ENCODE results near the gene LCLAT1. TPM values are rescaled to one million over a fixed set of nuclear protein-coding genes. Genes with fewer than 3 reads are reported as not detected.

LCLAT1 gene
- total RNA-seq, 4 donors from 2014 or later = 25.3 to 55.4 (median 43.1) TPM

DNA sequence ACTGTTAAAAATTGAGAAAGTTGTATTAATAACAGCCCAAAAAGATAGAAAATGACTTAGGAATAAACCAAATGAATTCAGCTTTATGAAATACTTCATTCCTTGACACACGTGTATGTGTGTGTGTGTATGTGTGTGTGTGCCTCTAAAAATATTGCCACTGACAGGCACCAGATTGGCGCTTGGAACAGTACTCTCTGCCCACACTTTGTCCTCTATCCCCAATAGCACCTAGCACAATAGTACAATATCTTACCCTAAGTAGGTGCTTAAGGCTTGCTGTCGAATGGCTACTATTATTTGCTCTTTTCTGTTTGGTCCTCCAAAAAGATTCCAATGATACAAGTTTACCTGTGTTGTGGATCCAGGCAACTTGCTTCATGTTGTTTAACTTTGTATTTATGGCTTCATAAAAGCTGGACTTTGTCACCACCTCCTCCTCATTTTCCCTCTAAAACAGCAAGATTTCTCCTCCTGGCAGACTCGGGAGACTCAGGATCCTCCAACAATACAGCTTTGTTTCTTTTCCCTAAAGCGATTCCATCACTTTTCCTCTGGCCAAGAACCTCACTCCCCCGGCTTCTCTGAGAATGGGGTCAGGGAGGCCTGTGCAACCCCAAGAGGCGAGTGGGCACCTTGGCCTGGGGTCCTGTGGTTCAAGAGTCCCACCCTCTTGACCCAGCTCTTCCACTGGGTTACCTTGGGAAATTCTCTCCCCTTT lies 43.3 kb upstream of the LCLAT1 start:
- Histone ChIP-seq H3K27ac (peak overlapping the region in 3 of 4 donors; percentile 49 to 63 (median 56)), H3K36me3 (no peaks in the 10 kb centered on the region), H3K4me1 (peaks cover 15 to 81% (median 30%) of the 10 kb centered on the region in 3 donors), H3K27me3 (no peaks in the 10 kb centered on the region), H3K9me3 (no peaks in the 10 kb centered on the region), H3K4me3 (no peak overlapping the region)
- no peak for ATAC-seq
- TF ChIP-seq CTCF (IDR thresholded peaks at IDR 0.05) = no peak
- no peak for TF ChIP-seq POLR2AphosphoS5 (IDR thresholded peaks at IDR 0.05)
- no peak for TF ChIP-seq EP300 (IDR thresholded peaks at IDR 0.05)
- 56 to 70% methylated on average over 2 to 7 of the region's 7 CpGs for WGBS, 2 donors (ENCODE audit: low coverage in 1 of 2)

GRCh38 chr2:30404319-30405259 lies 42.5 kb upstream of the LCLAT1 start:
- Histone ChIP-seq H3K9me3 (no peaks in the 10 kb centered on the region), H3K4me1 (peaks cover 17 to 89% (median 38%) of the 10 kb centered on the region in 3 donors), H3K27ac (peak overlapping the region in 3 of 4 donors; percentile 49 to 63 (median 56))

DNA sequence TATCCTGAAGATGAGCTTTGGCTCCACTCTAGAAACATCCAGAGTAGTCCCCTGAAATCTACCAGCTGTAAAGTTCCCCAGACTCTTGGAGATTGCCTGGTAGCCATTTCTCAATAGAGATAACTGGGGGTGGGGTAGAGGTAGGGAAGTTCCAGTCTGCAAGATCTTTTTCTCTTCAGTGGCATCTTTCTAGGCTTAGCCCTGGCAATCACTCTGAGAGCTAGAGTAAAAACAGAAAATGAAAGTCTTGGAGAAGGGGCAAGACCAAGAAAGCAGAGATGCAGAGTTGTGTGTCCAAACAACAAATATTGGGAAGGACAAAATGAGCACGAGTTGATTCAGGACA lies 41.8 kb upstream of the LCLAT1 start:
- ATAC-seq = no peak
- peaks cover 17 to 87% (median 38%) of the 10 kb centered on the region in 3 donors for H3K4me1 ChIP-seq

More at GRCh38 chr2:30404319-30405259, 42.5 kb upstream of the LCLAT1 start:
- Histone ChIP-seq H3K27me3 (no peaks in the 10 kb centered on the region), H3K4me3 (no peak overlapping the region), H3K36me3 (no peaks in the 10 kb centered on the region)
- ATAC-seq = no peak
- TF ChIP-seq POLR2A (IDR thresholded peaks at IDR 0.05) = no peak
- TF ChIP-seq EP300 (IDR thresholded peaks at IDR 0.05) = no peak
- no peak for TF ChIP-seq POLR2AphosphoS5 (IDR thresholded peaks at IDR 0.05)
- no peak for TF ChIP-seq CTCF (IDR thresholded peaks at IDR 0.05)
- WGBS, 2 donors (ENCODE audit: low coverage in 1 of 2) = 26 to 45% methylated on average over 5 to 8 of the region's 12 CpGs

GRCh38 chr2:30406853-30407252 lies 40.2 kb upstream of the LCLAT1 start:
- peak overlapping the region in 1 of 4 donors; percentile 84 for H3K27ac ChIP-seq

More for the DNA sequence above, 41.8 kb upstream of the LCLAT1 start:
- Histone ChIP-seq H3K27ac (peak overlapping the region in 3 of 4 donors; percentile 49 to 63 (median 56)), H3K9me3 (no peaks in the 10 kb centered on the region), H3K4me3 (no peak overlapping the region), H3K27me3 (no peaks in the 10 kb centered on the region), H3K36me3 (no peaks in the 10 kb centered on the region)
- TF ChIP-seq CTCF (IDR thresholded peaks at IDR 0.05) (no peak), EP300 (IDR thresholded peaks at IDR 0.05) (no peak), POLR2AphosphoS5 (IDR thresholded peaks at IDR 0.05) (no peak), POLR2A (IDR thresholded peaks at IDR 0.05) (no peak)
- WGBS, 2 donors (ENCODE audit: low coverage in 1 of 2) = 27% methylated on average over 1 of the region's 1 CpG; no CpG with 5 or more reads in 1 of the 2 donors

More at GRCh38 chr2:30406853-30407252, 40.2 kb upstream of the LCLAT1 start:
- Histone ChIP-seq H3K4me1 (peaks cover 20 to 91% (median 37%) of the 10 kb centered on the region in 3 donors), H3K27me3 (no peaks in the 10 kb centered on the region), H3K36me3 (no peaks in the 10 kb centered on the region), H3K4me3 (no peak overlapping the region), H3K9me3 (no peaks in the 10 kb centered on the region)
- 100% methylated on average over 2 of the region's 2 CpGs; no CpG with 5 or more reads in 1 of the 2 donors for WGBS, 2 donors (ENCODE audit: low coverage in 1 of 2)
- TF ChIP-seq EP300 (IDR thresholded peaks at IDR 0.05) = no peak
- TF ChIP-seq CTCF (IDR thresholded peaks at IDR 0.05) = no peak
- TF ChIP-seq POLR2AphosphoS5 (IDR thresholded peaks at IDR 0.05) = no peak
- no peak for TF ChIP-seq POLR2A (IDR thresholded peaks at IDR 0.05)
- ATAC-seq = no peak
